K562 (cell line): ENCODE results near the gene FAM240A. TPM values are rescaled to one million over a fixed set of nuclear protein-coding genes. Genes with fewer than 3 reads are reported as not detected.

Source experiments
- ATAC-seq: fragments of 200-7000 bp; cut with Tn5 transposase; 3 replicates; pipeline ENCODE4 v1.9.1; 2020; ENCODE audit warnings: moderate library complexity
- BruUV-seq: library from RNA; stranded (reverse); fragments of 400-500 nt; replicated peaks from 2 replicates; lab custom pipeline; 2021; lab: Mats Ljungman, UMichigan
- CTCF ChIA-PET: fragments of 300-600 bp; formaldehyde crosslinking; extraction: SDS; loops from one replicate; lab custom pipeline; 2021; ENCODE audit warnings: low intra/inter-chr PET ratio; lab: Yijun Ruan, JAX
- POLR2A ChIA-PET: fragments of 300-600, 350-650 bp; sonication (Branson Sonifier 250); formaldehyde crosslinking; extraction: SDS; loops from one replicate; lab custom pipeline; 2021; ENCODE audit warnings: antibody characterized with exemption, inconsistent platforms; lab: Yijun Ruan, JAX
- DNase-seq, 4 experiments: peaks; one replicate each; pipeline versions ENCODE4 v3.0.0 to v3.0.0-alpha.2; 2011 to 2018; ENCODE audit warnings: low spot score in 3 of 4, mixed read lengths in 3 of 4; ENCODE audit errors: extremely low read depth in 1 of 4
- FAIRE-seq: peaks from 2 replicates; lab custom pipeline; 2011; peaks lifted over from hg19 to GRCh38; lab: Jason Lieb, UNC
- H2AFZ ChIP-seq: 2 replicates; pipeline ENCODE4 v1.6.0; 2011; ENCODE audit warnings: low read depth, low read length, control low read depth, inconsistent platforms
- H3K27ac ChIP-seq: fragments of 200-600 bp; 3 replicates; pipeline ENCODE4 v1.8.0; 2011; ENCODE audit warnings: low read depth, mild to moderate bottlenecking, control low read depth, inconsistent platforms, low read length, moderate library complexity, mixed read lengths; ENCODE audit errors: extremely low read depth
- H3K27me3 ChIP-seq, 2 experiments: fragments of 300-600 bp in 1 of 2; 2 replicates in 1 of 2; 3 replicates in 1 of 2; pipeline versions ENCODE4 v1.6.0 to v1.8.0; 2011; ENCODE audit warnings: inconsistent platforms in 2 of 2, low read length in 2 of 2, mild to moderate bottlenecking in 1 of 2, mixed read lengths in 1 of 2, moderate library complexity in 1 of 2; ENCODE audit not compliant: control insufficient read depth in 2 of 2, insufficient read depth in 2 of 2
- H3K36me3 ChIP-seq: fragments of 300-600 bp; 3 replicates; pipeline ENCODE4 v1.8.0; 2011; ENCODE audit warnings: mild to moderate bottlenecking, low read length, inconsistent platforms; ENCODE audit not compliant: control insufficient read depth, insufficient read depth
- H3K4me1 ChIP-seq, 2 experiments: fragments of 200-600 bp in 1 of 2; replicated peaks in 1 of 2; 2 replicates in 1 of 2; 3 replicates in 1 of 2; pipeline versions ENCODE4 v1.5.1 to v1.8.0; 2011; ENCODE audit warnings: inconsistent platforms in 2 of 2, low read length in 2 of 2, mild to moderate bottlenecking in 1 of 2, mixed read lengths in 1 of 2, moderate library complexity in 1 of 2; ENCODE audit not compliant: control insufficient read depth in 2 of 2, insufficient read depth in 2 of 2
- H3K4me2 ChIP-seq: 2 replicates; pipeline ENCODE4 v1.6.1; 2011; ENCODE audit warnings: low read length, control low read depth, inconsistent platforms, mixed read lengths; ENCODE audit not compliant: insufficient read depth
- H3K4me3 ChIP-seq: fragments of 200-600 bp; sonication (generic), shearing (Covaris generic); 2 replicates; pipeline ENCODE4 v1.5.1; 2016; ENCODE audit warnings: control low read depth, inconsistent platforms
- H3K79me2 ChIP-seq: fragments of 200-600 bp; 3 replicates; pipeline ENCODE4 v1.8.0; 2011; ENCODE audit warnings: low read length, inconsistent platforms; ENCODE audit not compliant: control insufficient read depth, insufficient read depth
- H3K9ac ChIP-seq, 2 experiments: 2 replicates each; pipeline versions ENCODE4 v1.6.0 to v1.6.1; 2011; ENCODE audit warnings: low read depth in 2 of 2, low read length in 2 of 2, control low read depth in 1 of 2, inconsistent platforms in 1 of 2, mild to moderate bottlenecking in 1 of 2, mixed read lengths in 1 of 2; ENCODE audit not compliant: insufficient read depth in 1 of 2
- H3K9me1 ChIP-seq: one replicate; pipeline ENCODE4 v1.6.0; 2011; ENCODE audit warnings: inconsistent platforms, mild to moderate bottlenecking, low read length, moderate library complexity; ENCODE audit not compliant: control insufficient read depth, insufficient read depth
- H3K9me3 ChIP-seq: replicated peaks from 2 replicates; pipeline ENCODE4 v1.5.1; 2011; ENCODE audit warnings: low read depth, low read length, inconsistent platforms; ENCODE audit not compliant: control insufficient read depth, insufficient read depth
- H4K20me1 ChIP-seq: replicated peaks from 2 replicates; pipeline ENCODE4 v1.6.1; 2011; ENCODE audit warnings: low read length, inconsistent platforms, mixed read lengths; ENCODE audit not compliant: control insufficient read depth, insufficient read depth
- ATF1 ChIP-seq, 2 experiments: fragments of 450-650 bp in 1 of 2; IDR thresholded peaks; 2 replicates each; pipeline ENCODE4 v1.6.1; 2016; ENCODE audit warnings: missing compliant biosample characterization in 1 of 2, missing genetic modification characterization in 1 of 2
- BRF1 ChIP-seq: IDR thresholded peaks from 3 replicates; pipeline ENCODE4 v1.6.1; 2011; ENCODE audit warnings: borderline replicate concordance, mild to moderate bottlenecking; ENCODE audit not compliant: insufficient read length; ENCODE audit errors: extremely low read depth
- CREB5 ChIP-seq: fragments of 250-450 bp; sonication (Bioruptor Pico); IDR thresholded peaks from 2 replicates; pipeline ENCODE4 v1.5.0; 2020; ENCODE audit warnings: mild to moderate bottlenecking
- E2F1 ChIP-seq: sonication (generic); formaldehyde crosslinking; IDR thresholded peaks from 2 replicates; pipeline ENCODE4 v1.8.1; 2023; ENCODE audit warnings: mild to moderate bottlenecking, missing genetic modification reagents, moderate library complexity
- EZH2 ChIP-seq: IDR thresholded peaks from 2 replicates; pipeline ENCODE4 v1.6.1; 2012; ENCODE audit warnings: low read depth, mild to moderate bottlenecking, inconsistent platforms, low read length, borderline replicate concordance
- GABPB2 ChIP-seq: fragments of 250-450 bp; sonication (Bioruptor Pico); conservative IDR thresholded peaks from 2 replicates; pipeline ENCODE4 v1.5.1; 2021; ENCODE audit warnings: mild to moderate bottlenecking
- MBD2 ChIP-seq: sonication (generic); IDR thresholded peaks from 2 replicates; pipeline ENCODE4 v1.6.1; 2016; ENCODE audit warnings: low read depth, borderline replicate concordance
- MTA3 ChIP-seq: fragments of 450-650 bp; formaldehyde crosslinking; IDR thresholded peaks from 2 replicates; pipeline ENCODE4 v1.6.1; 2017; ENCODE audit warnings: mild to moderate bottlenecking, borderline replicate concordance
- POLR2H ChIP-seq: IDR thresholded peaks from 2 replicates; pipeline ENCODE4 v1.6.1; 2016; ENCODE audit warnings: missing genetic modification characterization, low read depth, mild to moderate bottlenecking, control low read depth, missing compliant biosample characterization, moderate library complexity
- SAP30 ChIP-seq: fragments of 200-600 bp; sonication (generic); IDR thresholded peaks from 2 replicates; pipeline ENCODE4 v1.6.1; 2012; ENCODE audit warnings: borderline replicate concordance, low read depth, mild to moderate bottlenecking, moderate library complexity, low read length, control low read depth, inconsistent platforms; ENCODE audit not compliant: insufficient read depth, poor library complexity, severe bottlenecking
- TAF1 ChIP-seq: IDR thresholded peaks from 2 replicates; pipeline ENCODE4 v1.6.1; 2011; ENCODE audit warnings: mild to moderate bottlenecking, low read length, moderate library complexity; ENCODE audit not compliant: insufficient read depth, control insufficient read depth, severe bottlenecking; ENCODE audit errors: extremely low read depth
- XRCC4 ChIP-seq: IDR thresholded peaks from one replicate; pipeline ENCODE4 v1.6.1; 2011; ENCODE audit not compliant: insufficient read depth, insufficient read length; ENCODE audit errors: extremely low read depth
- YY1 ChIP-seq, 3 experiments: IDR thresholded peaks; 2 replicates each; pipeline ENCODE4 v1.6.1; 2011; ENCODE audit warnings: low read length in 2 of 3, mild to moderate bottlenecking in 2 of 3, moderate library complexity in 2 of 3, borderline replicate concordance in 1 of 3, control low read depth in 1 of 3, low read depth in 1 of 3; ENCODE audit not compliant: insufficient read depth in 3 of 3, insufficient replicate concordance in 2 of 3, control insufficient read depth in 1 of 3, insufficient read length in 1 of 3; ENCODE audit errors: extremely low read depth in 1 of 3
- ZBTB26 ChIP-seq: fragments of 450-650 bp; formaldehyde crosslinking; IDR thresholded peaks from 2 replicates; pipeline ENCODE4 v1.4.0; 2022; ENCODE audit warnings: missing genetic modification characterization
- ZFP30 ChIP-seq: fragments of 250-450 bp; sonication (Bioruptor Pico); IDR thresholded peaks from 2 replicates; pipeline ENCODE4 v1.8.0; 2022; ENCODE audit warnings: moderate library complexity, mild to moderate bottlenecking, inconsistent platforms, borderline replicate concordance
- ZNF507 ChIP-seq: conservative IDR thresholded peaks from 2 replicates; pipeline ENCODE4 v1.6.1; 2017; ENCODE audit warnings: missing genetic modification characterization, missing compliant biosample characterization
- ZZZ3 ChIP-seq: fragments of 450-650 bp; IDR thresholded peaks from 2 replicates; pipeline ENCODE4 v1.6.1; 2016; ENCODE audit warnings: antibody characterized with exemption, mild to moderate bottlenecking, moderate library complexity
- WGBS: fragments of 100-300 bp; shearing (Covaris generic); methylation state at CpG from one replicate; pipeline ENCODE4 v1.1.6; 2016; ENCODE audit warnings: low coverage, mixed read lengths; ENCODE audit not compliant: insufficient coverage; ENCODE audit errors: missing lambda C conversion rate; 5-methylcytosine and 5-hydroxymethylcytosine counted together
- in situ Hi-C: fragments of 300-500 bp; cut with MboI; formaldehyde crosslinking; loops from 4 replicates; pipeline ENCODE4 v1.15.0; 2018; ENCODE audit warnings: inconsistent platforms, mixed read lengths
- intact Hi-C: fragments of 100-400 bp; cut with micrococcal nuclease; formaldehyde crosslinking; loops from 2 replicates; pipeline ENCODE4 v1.14.2; 2022
- polyA plus RNA-seq, 8 experiments: library from polyadenylated mRNA; depleted of rRNA in 4 of 8; stranded (reverse) in 5 of 8; unstranded in 3 of 8; fragments of >200 nt; fragmentation: Nextera tagmentation in 2 of 8; fragmentation: Illumina TruSeq in 1 of 8; extraction: Ambion mirVana in 2 of 8; extraction: Trizol in 1 of 8; gene quantifications; 2 replicates each; pipeline versions ENCODE4 v1.2.1 to v1.2.3, GENCODE V29; 2011 to 2014; ENCODE audit warnings: inconsistent platforms in 1 of 8, missing spikeins in 1 of 8
- total RNA-seq, 7 experiments: library from RNA; depleted of rRNA in 6 of 7; stranded (reverse); fragments of >200 nt in 6 of 7; fragmentation: Illumina TruSeq in 2 of 7; extraction: Trizol in 2 of 7; gene quantifications; 2 replicates each; pipeline versions ENCODE4 v1.2.1 to v1.2.3, GENCODE V29; 2011 to 2021; ENCODE audit warnings: low replicate concordance in 1 of 7

FAM240A gene
- total and polyA plus RNA-seq, 9 of the 15 experiments (the other 6 are each of a cell fraction or from before 2014, with no cell fraction given) = not detected

GRCh38 chr3:46667061-46667621 lies 54.8 kb downstream of the FAM240A start (continued):
- no peak for TF ChIP-seq YY1 (IDR thresholded peaks at IDR 0.05; ENCODE audit: borderline replicate concordance in 1 of 3, control insufficient read depth in 1 of 3, extremely low read depth in 1 of 3, insufficient read depth in 3 of 3, insufficient read length in 1 of 3, insufficient replicate concordance in 2 of 3, low read depth in 1 of 3, low read length in 2 of 3)
- TF ChIP-seq POLR2H (tag) = no peak
- no peak for TF ChIP-seq GABPB2 (CRISPR knock-in tag)
- TF ChIP-seq SAP30 = no peak
- no peak for TF ChIP-seq E2F1 (CRISPR knock-in tag)
- TF ChIP-seq ATF1 (CRISPR knock-in tag; IDR thresholded peaks at IDR 0.05) = no peak
- no peak for TF ChIP-seq ATF1 (tag; IDR thresholded peaks at IDR 0.05)

- in situ Hi-C loops = no loop called here
- no peak overlapping the region for H2AFZ ChIP-seq
- no peak for ATAC-seq
- H3K4me3 ChIP-seq = no peak overlapping the region
- H3K36me3 ChIP-seq = no peaks in the 10 kb centered on the region
- no peaks in the 10 kb centered on the region for H3K79me2 ChIP-seq
- WGBS = 3% methylated on average over 9 of the region's 9 CpGs
- BruUV-seq = no TSS peak
- no peaks in the 10 kb centered on the region for H3K4me1 ChIP-seq
- ChIA-PET CTCF (no interaction called here), POLR2A (no interaction called here)
- no peak overlapping the region for H3K4me2 ChIP-seq
- no peak overlapping the region for H3K9ac ChIP-seq
- H3K9me1 ChIP-seq = no peaks in the 10 kb centered on the region
- no peaks in the 10 kb centered on the region for H3K9me3 ChIP-seq
- no peak for DNase-seq
- H3K27me3 ChIP-seq = peaks cover 20 to 94% of the 10 kb centered on the region in 2 experiments
- peaks cover 26% of the 10 kb centered on the region for H4K20me1 ChIP-seq
- intact Hi-C loops = no loop called here
- FAIRE-seq = no peak
- H3K27ac ChIP-seq = no peak overlapping the region
- TF ChIP-seq ZBTB26 (CRISPR knock-in tag) = no peak
- no peak for TF ChIP-seq TAF1
- no peak for TF ChIP-seq BRF1
- no peak for TF ChIP-seq MTA3
- TF ChIP-seq ZZZ3 = no peak
- no peak for TF ChIP-seq XRCC4
- TF ChIP-seq ZFP30 (CRISPR knock-in tag) = no peak
- TF ChIP-seq EZH2 = no peak
- TF ChIP-seq ZNF507 = no peak
- TF ChIP-seq MBD2 = no peak
- TF ChIP-seq CREB5 = no peak
Measured at GRCh38 chr3:46667657-46668056, 55.3 kb downstream of the FAM240A start.
